HepG2 (cell line): Measurements from ENCODE around the gene CEP250. TPM values are rescaled to one million over a fixed set of nuclear protein-coding genes. Genes with fewer than 3 reads are reported as not detected.

Experiments
- ATM ChIP-seq: fragments of 450-650 bp; IDR thresholded peaks from 2 replicates; pipeline ENCODE4 v1.7.1; 2017; ENCODE audit warnings: mild to moderate bottlenecking, borderline replicate concordance
- BCL6 ChIP-seq: IDR thresholded peaks from 2 replicates; pipeline ENCODE4 v1.6.1; 2016; ENCODE audit warnings: missing genetic modification reagents, missing compliant biosample characterization
- FOXC1 ChIP-seq: sonication (generic); formaldehyde crosslinking; IDR thresholded peaks from 2 replicates; pipeline ENCODE4 v1.8.0; 2022; ENCODE audit warnings: mild to moderate bottlenecking, missing genetic modification reagents, borderline replicate concordance
- FOXP1 ChIP-seq, 2 experiments: fragments of 450-650 bp in 1 of 2; IDR thresholded peaks; 2 replicates each; pipeline ENCODE4 v1.6.1; 2017 to 2018; ENCODE audit warnings: antibody characterized with exemption in 1 of 2
- NFATC3 ChIP-seq: sonication (generic); formaldehyde crosslinking; IDR thresholded peaks from 2 replicates; pipeline ENCODE4 v1.5.1; 2020; ENCODE audit warnings: mild to moderate bottlenecking, missing genetic modification reagents
- NFKBIZ ChIP-seq: IDR thresholded peaks from 2 replicates; pipeline ENCODE4 v1.6.1; 2018; ENCODE audit warnings: missing genetic modification reagents, missing compliant biosample characterization
- PHF5A ChIP-seq: IDR thresholded peaks from one replicate; pipeline ENCODE4 v1.6.1; 2018; ENCODE audit warnings: low read depth, missing genetic modification reagents; ENCODE audit not compliant: unreplicated experiment
- POLR2A ChIP-seq, 2 experiments: IDR thresholded peaks; 2 replicates each; pipeline ENCODE4 v1.6.1; 2011; ENCODE audit warnings: low read depth in 2 of 2, low read length in 2 of 2, mild to moderate bottlenecking in 1 of 2, moderate library complexity in 1 of 2; ENCODE audit not compliant: insufficient read depth in 1 of 2
- RXRA ChIP-seq: sonication (generic); formaldehyde crosslinking; IDR thresholded peaks from 2 replicates; pipeline ENCODE4 v1.5.1; 2020; ENCODE audit warnings: missing genetic modification reagents
- SPEN ChIP-seq: sonication (generic); formaldehyde crosslinking; IDR thresholded peaks from 2 replicates; pipeline ENCODE4 v1.5.1; 2020; ENCODE audit warnings: low read depth, mild to moderate bottlenecking, missing genetic modification reagents
- U2AF2 ChIP-seq: fragments of 200-400 bp; formaldehyde crosslinking; IDR thresholded peaks from 2 replicates; pipeline ENCODE4 v1.6.1; 2017; ENCODE audit warnings: low read depth, mild to moderate bottlenecking, low read length
- ZBED4 ChIP-seq: sonication (generic); formaldehyde crosslinking; IDR thresholded peaks from 2 replicates; pipeline ENCODE4 v1.4.0; 2020; ENCODE audit warnings: missing genetic modification reagents, borderline replicate concordance
- ZNF24 ChIP-seq: fragments of 450-650 bp; IDR thresholded peaks from 2 replicates; pipeline ENCODE4 v1.6.1; 2017; ENCODE audit warnings: antibody characterized with exemption, mild to moderate bottlenecking
- ZNF317 ChIP-seq: sonication (generic); formaldehyde crosslinking; IDR thresholded peaks from 2 replicates; pipeline ENCODE4 v1.5.0; 2020; ENCODE audit warnings: mild to moderate bottlenecking, missing genetic modification reagents
- ZNF558 ChIP-seq: sonication (generic); formaldehyde crosslinking; IDR thresholded peaks from 2 replicates; pipeline ENCODE4 v1.9.0; 2022; ENCODE audit warnings: mild to moderate bottlenecking, missing genetic modification reagents, borderline replicate concordance
- ZNF562 ChIP-seq: sonication (generic); formaldehyde crosslinking; IDR thresholded peaks from 2 replicates; pipeline ENCODE4 v1.8.0; 2022; ENCODE audit warnings: missing genetic modification reagents, borderline replicate concordance
- ZNF724P ChIP-seq: sonication (generic); formaldehyde crosslinking; IDR thresholded peaks from 2 replicates; pipeline ENCODE4 v1.8.0; 2022; ENCODE audit warnings: missing genetic modification reagents, borderline replicate concordance
- polyA plus RNA-seq, 8 experiments: library from polyadenylated mRNA; depleted of rRNA in 3 of 8; stranded (reverse) in 7 of 8; unstranded in 1 of 8; fragments of >200 nt; fragmentation: Illumina TruSeq in 4 of 8; extraction: Trizol in 4 of 8; gene quantifications; 2 replicates each; pipeline versions ENCODE4 v1.2.1 to v1.2.3, GENCODE V29; 2011 to 2016; ENCODE audit warnings: low read depth in 4 of 8, missing spikeins in 1 of 8, mixed read lengths in 1 of 8; ENCODE audit not compliant: insufficient read depth in 1 of 8
- total RNA-seq, 5 experiments: library from RNA; depleted of rRNA; stranded (reverse); fragments of >200 nt; fragmentation: Illumina TruSeq; extraction: Trizol; gene quantifications; 2 replicates each; pipeline ENCODE4 v1.2.3, GENCODE V29; 2016; ENCODE audit warnings: low read depth in 1 of 5
- TF ChIP-seq, protein P1 (sequence below): sonication (generic); formaldehyde crosslinking; IDR thresholded peaks from 2 replicates; pipeline ENCODE4 v1.4.0; 2020; ENCODE audit warnings: missing genetic modification reagents, borderline replicate concordance
- TF ChIP-seq, protein P2 (sequence below): sonication (generic); formaldehyde crosslinking; IDR thresholded peaks from 2 replicates; pipeline ENCODE4 v1.8.1; 2022; ENCODE audit warnings: mild to moderate bottlenecking, missing genetic modification reagents
- TF ChIP-seq, protein P3 (sequence below): sonication (generic); formaldehyde crosslinking; IDR thresholded peaks from 2 replicates; pipeline ENCODE4 v1.8.1; 2023; ENCODE audit warnings: mild to moderate bottlenecking, missing genetic modification reagents
- TF ChIP-seq, protein P4 (sequence below): fragments of 450-650 bp; IDR thresholded peaks from 2 replicates; pipeline ENCODE4 v1.6.1; 2017

The CEP250 gene
- total and polyA plus RNA-seq, 2 of the 13 experiments (the other 11 are each of a cell fraction or from before 2014, with no cell fraction given), result 28.8 to 55.3 TPM

DNA sequence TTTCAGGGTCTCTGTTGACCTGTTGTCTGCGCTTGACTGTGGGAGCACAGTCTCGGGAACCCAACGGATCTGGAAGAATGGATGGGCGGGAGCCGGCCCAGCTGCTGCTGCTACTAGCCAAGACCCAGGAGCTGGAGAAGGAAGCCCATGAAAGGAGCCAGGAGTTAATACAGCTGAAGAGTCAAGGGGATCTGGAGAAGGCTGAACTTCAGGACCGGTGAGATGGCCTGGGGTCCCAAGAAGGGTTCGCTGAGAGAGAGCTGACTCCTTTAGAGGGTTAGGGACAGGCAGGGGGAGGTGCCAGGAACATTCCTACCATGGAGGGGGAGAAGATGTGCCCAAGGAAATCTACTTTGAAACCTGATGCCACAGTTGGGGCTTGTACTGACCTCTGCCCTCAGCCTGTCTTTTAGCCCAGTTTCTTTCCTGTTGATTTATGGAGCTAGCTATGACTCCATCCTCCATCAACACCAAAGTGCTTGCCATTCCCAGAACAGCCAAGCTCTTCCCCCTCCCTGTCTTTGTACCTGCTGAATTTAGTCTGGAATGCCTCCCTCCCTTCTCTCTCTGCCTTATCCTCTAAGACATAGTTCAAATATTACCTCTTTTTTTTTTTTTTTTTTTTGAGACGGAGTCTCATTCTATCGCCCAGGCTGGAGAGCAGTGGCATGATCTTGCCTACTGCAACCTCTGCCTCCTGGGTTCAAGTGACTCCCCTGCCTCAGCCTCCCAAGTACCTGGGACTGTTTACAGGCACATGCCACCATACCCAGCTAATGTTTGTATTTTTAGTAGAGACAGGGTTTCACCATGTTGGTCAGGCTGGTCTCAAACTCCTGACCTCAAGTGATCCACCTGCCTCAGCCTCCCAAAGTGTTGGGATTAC, 12.2 kb downstream of the CEP250 start (continued):
- TF ChIP-seq ATM, result no peak
- TF ChIP-seq ZNF558 (CRISPR knock-in tag), result 0 out of 2 replicates have a peak, but pooled peaks have one; percentile 7
- TF ChIP-seq, protein P1, sequence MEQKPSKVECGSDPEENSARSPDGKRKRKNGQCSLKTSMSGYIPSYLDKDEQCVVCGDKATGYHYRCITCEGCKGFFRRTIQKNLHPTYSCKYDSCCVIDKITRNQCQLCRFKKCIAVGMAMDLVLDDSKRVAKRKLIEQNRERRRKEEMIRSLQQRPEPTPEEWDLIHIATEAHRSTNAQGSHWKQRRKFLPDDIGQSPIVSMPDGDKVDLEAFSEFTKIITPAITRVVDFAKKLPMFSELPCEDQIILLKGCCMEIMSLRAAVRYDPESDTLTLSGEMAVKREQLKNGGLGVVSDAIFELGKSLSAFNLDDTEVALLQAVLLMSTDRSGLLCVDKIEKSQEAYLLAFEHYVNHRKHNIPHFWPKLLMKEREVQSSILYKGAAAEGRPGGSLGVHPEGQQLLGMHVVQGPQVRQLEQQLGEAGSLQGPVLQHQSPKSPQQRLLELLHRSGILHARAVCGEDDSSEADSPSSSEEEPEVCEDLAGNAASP (CRISPR knock-in tag), result 0 out of 2 replicates have a peak, but pooled peaks have one; percentile 17
- TF ChIP-seq, protein P2, sequence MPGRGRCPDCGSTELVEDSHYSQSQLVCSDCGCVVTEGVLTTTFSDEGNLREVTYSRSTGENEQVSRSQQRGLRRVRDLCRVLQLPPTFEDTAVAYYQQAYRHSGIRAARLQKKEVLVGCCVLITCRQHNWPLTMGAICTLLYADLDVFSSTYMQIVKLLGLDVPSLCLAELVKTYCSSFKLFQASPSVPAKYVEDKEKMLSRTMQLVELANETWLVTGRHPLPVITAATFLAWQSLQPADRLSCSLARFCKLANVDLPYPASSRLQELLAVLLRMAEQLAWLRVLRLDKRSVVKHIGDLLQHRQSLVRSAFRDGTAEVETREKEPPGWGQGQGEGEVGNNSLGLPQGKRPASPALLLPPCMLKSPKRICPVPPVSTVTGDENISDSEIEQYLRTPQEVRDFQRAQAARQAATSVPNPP (CRISPR knock-in tag), result no peak
- TF ChIP-seq RXRA (CRISPR knock-in tag), result peak; percentile 76; the same call in 1 of the 2 replicates
- TF ChIP-seq ZNF562 (CRISPR knock-in tag), result no peak
- no peak for TF ChIP-seq U2AF2
- peak; percentile 45; the same call in 1 of the 2 replicates for TF ChIP-seq FOXP1 (IDR thresholded peaks at IDR 0.05)
- TF ChIP-seq FOXP1 (CRISPR knock-in tag; IDR thresholded peaks at IDR 0.05), result peak; percentile 74
- peak; percentile 81 for TF ChIP-seq SPEN (CRISPR knock-in tag)
- no peak for TF ChIP-seq ZNF24
- peak; percentile 59 for TF ChIP-seq PHF5A (CRISPR knock-in tag)
- TF ChIP-seq BCL6 (CRISPR knock-in tag), result peak; percentile 68
- TF ChIP-seq ZNF724P (CRISPR knock-in tag), result no peak
- 0 out of 2 replicates have a peak, but pooled peaks have one; percentile 57 for TF ChIP-seq NFKBIZ
- TF ChIP-seq, protein P3, sequence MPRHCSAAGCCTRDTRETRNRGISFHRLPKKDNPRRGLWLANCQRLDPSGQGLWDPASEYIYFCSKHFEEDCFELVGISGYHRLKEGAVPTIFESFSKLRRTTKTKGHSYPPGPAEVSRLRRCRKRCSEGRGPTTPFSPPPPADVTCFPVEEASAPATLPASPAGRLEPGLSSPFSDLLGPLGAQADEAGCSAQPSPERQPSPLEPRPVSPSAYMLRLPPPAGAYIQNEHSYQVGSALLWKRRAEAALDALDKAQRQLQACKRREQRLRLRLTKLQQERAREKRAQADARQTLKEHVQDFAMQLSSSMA (CRISPR knock-in tag), result peak; percentile 74; the same call in 1 of the 2 replicates
- peak in 1 of 2 experiments; percentile 41; a peak in 1 of 4 replicates for TF ChIP-seq POLR2A (IDR thresholded peaks at IDR 0.05; ENCODE audit: insufficient read depth in 1 of 2, low read depth in 2 of 2, low read length in 2 of 2)
- TF ChIP-seq ZBED4 (CRISPR knock-in tag), result peak; percentile 59; the same call in 1 of the 2 replicates
- TF ChIP-seq, protein P4, sequence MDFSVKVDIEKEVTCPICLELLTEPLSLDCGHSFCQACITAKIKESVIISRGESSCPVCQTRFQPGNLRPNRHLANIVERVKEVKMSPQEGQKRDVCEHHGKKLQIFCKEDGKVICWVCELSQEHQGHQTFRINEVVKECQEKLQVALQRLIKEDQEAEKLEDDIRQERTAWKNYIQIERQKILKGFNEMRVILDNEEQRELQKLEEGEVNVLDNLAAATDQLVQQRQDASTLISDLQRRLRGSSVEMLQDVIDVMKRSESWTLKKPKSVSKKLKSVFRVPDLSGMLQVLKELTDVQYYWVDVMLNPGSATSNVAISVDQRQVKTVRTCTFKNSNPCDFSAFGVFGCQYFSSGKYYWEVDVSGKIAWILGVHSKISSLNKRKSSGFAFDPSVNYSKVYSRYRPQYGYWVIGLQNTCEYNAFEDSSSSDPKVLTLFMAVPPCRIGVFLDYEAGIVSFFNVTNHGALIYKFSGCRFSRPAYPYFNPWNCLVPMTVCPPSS, result no peak
- peak; percentile 11; the same call in 1 of the 2 replicates for TF ChIP-seq FOXC1 (CRISPR knock-in tag)
- TF ChIP-seq ZNF317 (CRISPR knock-in tag), result peak; percentile 91
- no peak for TF ChIP-seq NFATC3
